Natural killer cell (primary cell): ENCODE results near the gene PLOD1. TPM values are rescaled to one million over a fixed set of nuclear protein-coding genes. Genes with fewer than 3 reads are reported as not detected.
"Not testable (repeated sequence)": the region's sequence is repeated elsewhere in the genome, so short reads cannot be mapped to it uniquely, and the experiment has no call there.

Source experiments
- ATAC-seq, 3 donors: fragments of 150-1000 bp in 2 of 3; fragments of 200-7000 bp in 1 of 3; cut with Tn5 transposase; 1 replicate in 1 of 3; 2 replicates in 2 of 3; pipeline ENCODE4 v1.10.0; 2021; ENCODE audit warnings: mild to moderate bottlenecking in 2 of 3, moderate library complexity in 2 of 3
- DNase-seq, 2 donors: peaks; one replicate each; pipeline versions ENCODE4 v3.0.0 to v3.0.0-alpha.2; 2013 to 2021; ENCODE audit warnings: mixed read lengths in 1 of 2
- H3K27ac ChIP-seq: one replicate; pipeline ENCODE4 v1.5.1; 2013; ENCODE audit warnings: mild to moderate bottlenecking, low read length
- H3K27me3 ChIP-seq: one replicate; pipeline ENCODE4 v1.6.1; 2013; ENCODE audit warnings: low read length; ENCODE audit not compliant: control insufficient read depth, insufficient read depth
- H3K36me3 ChIP-seq: one replicate; pipeline ENCODE4 v1.6.1; 2013; ENCODE audit warnings: low read length; ENCODE audit not compliant: control insufficient read depth, insufficient read depth
- H3K4me1 ChIP-seq: one replicate; pipeline ENCODE4 v1.6.1; 2013; ENCODE audit warnings: low read length; ENCODE audit not compliant: control insufficient read depth, insufficient read depth
- H3K4me3 ChIP-seq: one replicate; pipeline ENCODE4 v1.5.1; 2013; ENCODE audit warnings: low read length
- H3K9me3 ChIP-seq: one replicate; pipeline ENCODE4 v1.6.1; 2013; ENCODE audit warnings: low read length; ENCODE audit not compliant: control insufficient read depth, insufficient read depth
- H3K27ac Mint-ChIP-seq, 2 donors: one replicate each; pipeline ENCODE4 v1.8.0; 2022; ENCODE audit warnings: mild to moderate bottlenecking in 2 of 2, mixed read lengths in 2 of 2, moderate library complexity in 1 of 2
- H3K27me3 Mint-ChIP-seq, 2 donors: one replicate each; pipeline ENCODE4 v1.8.0; 2022; ENCODE audit warnings: low read depth in 2 of 2, mixed read lengths in 2 of 2
- H3K36me3 Mint-ChIP-seq: one replicate; pipeline ENCODE4 v1.8.0; 2022; ENCODE audit warnings: mixed read lengths
- H3K4me1 Mint-ChIP-seq, 2 donors: one replicate each; pipeline ENCODE4 v1.8.0; 2022; ENCODE audit warnings: mixed read lengths in 2 of 2
- H3K4me3 Mint-ChIP-seq: one replicate; pipeline ENCODE4 v1.8.0; 2022; ENCODE audit warnings: mild to moderate bottlenecking, moderate library complexity, mixed read lengths
- H3K9me3 Mint-ChIP-seq, 2 donors: one replicate each; pipeline ENCODE4 v1.8.0; 2022; ENCODE audit warnings: mixed read lengths in 2 of 2
- WGBS: methylation state at CpG from one replicate; pipeline ENCODE4 v1.1.7; 2013; ENCODE audit warnings: missing lambda C conversion rate; ENCODE audit not compliant: insufficient coverage; 5-methylcytosine and 5-hydroxymethylcytosine counted together
- intact Hi-C: fragments of 100-400 bp; cut with micrococcal nuclease; formaldehyde crosslinking; loops from one replicate; pipeline ENCODE4 v1.14.2; 2022
- total RNA-seq, 4 donors: library from RNA; stranded (reverse); fragments of 120-200 nt in 1 of 4; gene quantifications; one replicate each; pipeline versions ENCODE4 v1.2.3 to v1.2.4, GENCODE V29; 2013 to 2022
- TF ChIP-seq, protein P1 (sequence below): fragments of 200-600 bp; IDR thresholded peaks from one replicate; pipeline ENCODE4 v1.8.0; 2022; ENCODE audit warnings: antibody characterized with exemption

The PLOD1 gene
- total RNA-seq, 3 donors from 2014 or later (not counting 1 experiment from before 2014, with no cell fraction given), result 69.8 to 80.5 (median 80.4) TPM

DNA sequence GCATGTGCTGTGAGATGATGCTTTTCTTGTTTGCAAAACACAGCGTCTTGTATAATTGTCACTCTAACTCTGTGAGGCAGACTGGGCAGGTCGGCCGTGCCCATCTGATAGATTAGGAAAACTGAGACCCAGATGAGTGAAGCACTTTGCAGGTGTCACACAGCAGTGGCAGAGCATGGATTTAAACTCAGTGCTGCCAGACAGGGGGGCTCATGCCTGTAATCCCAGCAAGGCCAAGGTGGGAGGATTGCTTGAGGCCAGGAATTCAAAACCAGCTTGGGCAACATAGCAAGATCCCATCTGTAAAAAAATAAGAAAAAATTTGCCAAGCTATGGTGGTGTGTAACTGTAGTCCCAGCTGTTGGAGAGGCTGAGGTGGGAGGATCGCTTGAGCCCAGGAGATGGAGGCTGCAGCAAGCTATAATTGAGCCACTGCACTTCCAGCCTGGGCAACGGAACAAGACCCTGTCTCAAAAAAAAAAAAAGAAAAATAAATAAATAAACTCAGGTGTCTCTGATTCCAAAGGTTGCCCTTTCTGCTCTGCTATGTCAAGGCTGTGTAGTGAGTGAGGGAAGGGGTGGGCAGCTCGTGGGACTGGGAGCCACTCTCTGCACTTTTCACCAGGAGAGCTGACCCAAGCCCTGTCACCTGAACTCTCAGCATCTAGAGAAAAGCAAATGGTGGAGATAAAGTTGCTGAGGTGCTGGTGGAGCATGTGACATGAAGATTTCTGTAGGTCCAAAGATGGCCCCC lies 42.9 kb upstream of the PLOD1 start:
- Histone ChIP-seq H3K27ac (no peak overlapping the region), H3K9me3 (no peaks in the 10 kb centered on the region), H3K4me3 (no peak overlapping the region), H3K36me3 (no peaks in the 10 kb centered on the region), H3K27me3 (no peaks in the 10 kb centered on the region), H3K4me1 (no peaks in the 10 kb centered on the region)
- no peak for ATAC-seq
- no peak overlapping the region for H3K4me3 Mint-ChIP-seq
- no peak for DNase-seq
- no peaks in the 10 kb centered on the region for H3K36me3 Mint-ChIP-seq
- TF ChIP-seq, protein P1, sequence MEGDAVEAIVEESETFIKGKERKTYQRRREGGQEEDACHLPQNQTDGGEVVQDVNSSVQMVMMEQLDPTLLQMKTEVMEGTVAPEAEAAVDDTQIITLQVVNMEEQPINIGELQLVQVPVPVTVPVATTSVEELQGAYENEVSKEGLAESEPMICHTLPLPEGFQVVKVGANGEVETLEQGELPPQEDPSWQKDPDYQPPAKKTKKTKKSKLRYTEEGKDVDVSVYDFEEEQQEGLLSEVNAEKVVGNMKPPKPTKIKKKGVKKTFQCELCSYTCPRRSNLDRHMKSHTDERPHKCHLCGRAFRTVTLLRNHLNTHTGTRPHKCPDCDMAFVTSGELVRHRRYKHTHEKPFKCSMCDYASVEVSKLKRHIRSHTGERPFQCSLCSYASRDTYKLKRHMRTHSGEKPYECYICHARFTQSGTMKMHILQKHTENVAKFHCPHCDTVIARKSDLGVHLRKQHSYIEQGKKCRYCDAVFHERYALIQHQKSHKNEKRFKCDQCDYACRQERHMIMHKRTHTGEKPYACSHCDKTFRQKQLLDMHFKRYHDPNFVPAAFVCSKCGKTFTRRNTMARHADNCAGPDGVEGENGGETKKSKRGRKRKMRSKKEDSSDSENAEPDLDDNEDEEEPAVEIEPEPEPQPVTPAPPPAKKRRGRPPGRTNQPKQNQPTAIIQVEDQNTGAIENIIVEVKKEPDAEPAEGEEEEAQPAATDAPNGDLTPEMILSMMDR, result no peak
- intact Hi-C loops, result no loop called here
- 85% methylated on average over 5 of the region's 6 CpGs for WGBS
- no peaks in the 10 kb centered on the region for H3K9me3 Mint-ChIP-seq
- H3K27ac Mint-ChIP-seq, result no peak overlapping the region
- peaks cover 0 to 5% of the 10 kb centered on the region in 2 donors for H3K4me1 Mint-ChIP-seq
- peaks cover 1 to 4% of the 10 kb centered on the region in 2 donors for H3K27me3 Mint-ChIP-seq

DNA sequence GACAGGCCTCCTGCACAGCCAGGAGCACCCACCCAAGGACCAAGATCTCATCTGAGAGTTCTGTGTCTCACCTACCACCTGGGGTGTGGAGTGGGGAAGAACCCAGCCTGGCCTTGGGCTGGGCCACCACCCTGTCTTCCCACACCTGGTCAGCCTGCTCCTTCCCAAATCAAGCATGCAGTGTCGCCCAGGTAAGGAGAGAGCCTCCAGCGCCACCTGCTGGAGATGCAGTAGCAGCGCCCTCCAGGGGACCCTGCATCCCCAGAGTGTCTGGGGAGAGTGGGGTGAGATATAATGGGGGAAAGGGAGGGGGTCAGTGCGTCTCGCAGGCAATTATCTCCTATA lies 40.6 kb upstream of the PLOD1 start:
- no peak overlapping the region for H3K27ac ChIP-seq
- Mint-ChIP-seq H3K4me1 (peaks cover 0 to 5% of the 10 kb centered on the region in 2 donors), H3K27ac (no peak overlapping the region), H3K9me3 (no peaks in the 10 kb centered on the region), H3K27me3 (peaks cover 9 to 13% of the 10 kb centered on the region in 2 donors), H3K36me3 (no peaks in the 10 kb centered on the region), H3K4me3 (no peak overlapping the region)
- TF ChIP-seq, protein P1, result peak; percentile 82
- H3K27me3 ChIP-seq, result peaks cover 9% of the 10 kb centered on the region
- DNase-seq (peak; percentile 56 to 81), ATAC-seq (peak; percentile 77 to 91 (median 86))
- H3K36me3 ChIP-seq, result no peaks in the 10 kb centered on the region
- no peak overlapping the region for H3K4me3 ChIP-seq
- 2% methylated on average over 5 of the region's 5 CpGs for WGBS
- H3K4me1 ChIP-seq, result no peaks in the 10 kb centered on the region
- intact Hi-C loops, result loop anchor here (1.0 kb wide), 1 partner anchor 56 kb away; no protein-coding TSS in a partner anchor
- no peaks in the 10 kb centered on the region for H3K9me3 ChIP-seq

DNA sequence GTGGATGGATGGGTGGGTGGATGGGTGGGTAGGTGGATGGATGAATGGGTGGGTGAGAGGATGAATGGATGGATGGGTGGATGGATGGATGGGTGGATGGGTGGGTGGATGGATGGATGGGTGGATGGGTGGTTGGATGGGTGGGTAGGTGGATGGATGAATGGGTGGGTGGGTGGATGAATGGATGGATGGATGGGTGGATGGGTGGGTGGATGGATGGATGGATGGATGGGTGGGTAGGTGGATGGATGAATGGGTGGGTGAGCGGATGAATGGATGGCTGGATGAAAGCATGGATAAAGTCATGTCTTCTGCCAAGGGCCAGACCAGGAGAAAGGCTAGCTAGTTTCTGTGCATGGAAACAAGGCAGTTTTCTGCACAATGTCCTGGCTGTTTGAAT lies 40.0 kb upstream of the PLOD1 start:
- H3K4me3 ChIP-seq, H3K9me3 ChIP-seq, ATAC-seq, H3K9me3 Mint-ChIP-seq, H3K36me3 ChIP-seq, H3K27ac Mint-ChIP-seq, DNase-seq, H3K4me1 Mint-ChIP-seq, H3K4me1 ChIP-seq, H3K4me3 Mint-ChIP-seq, H3K36me3 Mint-ChIP-seq, H3K27ac ChIP-seq: not testable (repeated sequence)
- 73% methylated on average over 1 of the region's 1 CpG for WGBS
- intact Hi-C loops, result loop anchor here (1.0 kb wide), 1 partner anchor 56 kb away; no protein-coding TSS in a partner anchor
- peaks cover 15 to 19% of the 10 kb centered on the region in 2 donors for H3K27me3 Mint-ChIP-seq
- peaks cover 15% of the 10 kb centered on the region for H3K27me3 ChIP-seq

DNA sequence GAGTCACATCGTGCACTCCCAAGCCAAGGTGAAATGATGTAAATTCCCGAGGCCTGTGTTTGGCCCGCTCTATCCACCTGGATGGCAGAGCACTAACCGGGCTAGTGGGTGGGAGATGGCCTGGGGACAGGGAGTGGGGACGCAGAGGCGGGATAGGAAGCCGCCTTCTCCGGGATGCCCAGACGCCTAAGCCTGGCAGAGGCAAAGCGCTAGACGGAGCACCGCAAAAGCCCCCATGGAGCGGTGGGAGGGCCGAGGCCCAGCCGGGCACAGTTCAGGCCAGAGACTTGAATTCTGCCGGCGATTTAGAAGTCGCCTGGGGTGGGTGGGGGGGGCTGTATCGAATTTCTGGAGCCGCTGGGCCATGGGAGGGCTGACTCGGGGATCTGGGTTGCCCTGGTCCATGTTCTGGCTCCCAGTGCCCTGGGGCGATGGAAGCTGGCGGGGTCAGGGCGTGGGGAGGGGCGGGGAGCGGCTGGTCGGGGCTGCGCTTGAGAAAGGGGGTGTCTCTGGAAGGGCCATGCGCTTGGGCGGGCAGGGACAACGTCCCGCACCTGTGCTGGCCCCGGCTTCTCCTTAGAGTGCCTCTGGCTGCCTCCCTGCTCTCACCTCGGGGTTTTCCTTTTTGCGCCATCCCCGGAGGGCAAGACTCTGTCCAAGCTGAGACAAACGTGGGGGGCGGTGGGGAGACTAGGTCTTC lies 36.3 kb upstream of the PLOD1 start:
- H3K36me3 ChIP-seq, result no peaks in the 10 kb centered on the region
- WGBS, result 32% methylated on average over 38 of the region's 38 CpGs
- Mint-ChIP-seq H3K27ac (no peak overlapping the region), H3K27me3 (peaks cover 17 to 26% of the 10 kb centered on the region in 2 donors), H3K4me3 (no peak overlapping the region), H3K9me3 (no peaks in the 10 kb centered on the region), H3K36me3 (no peaks in the 10 kb centered on the region), H3K4me1 (peaks cover 0 to 5% of the 10 kb centered on the region in 2 donors)
- H3K27ac ChIP-seq, result no peak overlapping the region
- no peaks in the 10 kb centered on the region for H3K4me1 ChIP-seq
- ATAC-seq, result no peak
- DNase-seq, result no peak
- TF ChIP-seq, protein P1, result no peak
- no peak overlapping the region for H3K4me3 ChIP-seq
- peaks cover 19% of the 10 kb centered on the region for H3K27me3 ChIP-seq
- no peaks in the 10 kb centered on the region for H3K9me3 ChIP-seq
- intact Hi-C loops, result no loop called here
